Measurements from ENCODE around the gene TWIST2.

GRCh38 chr2:238878051-238878735 lies 30.3 kb downstream of the TWIST2 start:
- no peak for TF ChIP-seq CTCF (IDR thresholded peaks at IDR 0.05; ENCODE audit: low read length)
- no peak for TF ChIP-seq EZH2 (IDR thresholded peaks at IDR 0.05; ENCODE audit: borderline replicate concordance, low read length)

All from OCI-LY1 (cell line).